SK-N-SH (cell line): Measurements from ENCODE around the gene NPAS3. TPM values are rescaled to one million over a fixed set of nuclear protein-coding genes. Genes with fewer than 3 reads are reported as not detected.

ENCODE experiments used
- CTCF ChIA-PET: fragments of 300-600, 350-600 bp; formaldehyde crosslinking; extraction: SDS; loops from one replicate; lab custom pipeline; 2021; lab: Yijun Ruan, JAX
- POLR2A ChIA-PET: fragments of 350-600 bp; sonication (Branson Sonifier 250); formaldehyde crosslinking; extraction: SDS; loops from one replicate; lab custom pipeline; 2020; ENCODE audit warnings: antibody characterized with exemption, inconsistent platforms; lab: Yijun Ruan, JAX
- DNase-seq: peaks from one replicate; pipeline ENCODE4 v3.0.0; 2012
- H2AFZ ChIP-seq: fragments of 200-600 bp; sonication (generic); 2 replicates; pipeline ENCODE4 v1.8.1; 2016; ENCODE audit warnings: antibody characterized with exemption, mild to moderate bottlenecking, low read depth
- H3F3A ChIP-seq: fragments of 200-600 bp; sonication (generic); replicated peaks from 2 replicates; pipeline ENCODE3; 2016; ENCODE audit warnings: antibody characterized with exemption, mild to moderate bottlenecking; ENCODE audit not compliant: insufficient read depth
- H3K27ac ChIP-seq, 2 experiments: fragments of 200-500 bp in 1 of 2; fragments of 200-600 bp in 1 of 2; sonication (Bioruptor generic) in 1 of 2; sonication (generic), shearing (Covaris generic) in 1 of 2; 2 replicates each; pipeline versions ENCODE4 v1.5.1 to v1.6.1; 2014 to 2016; ENCODE audit warnings: low read depth in 2 of 2, inconsistent platforms in 1 of 2, low read length in 1 of 2, mild to moderate bottlenecking in 1 of 2, mixed read lengths in 1 of 2
- H3K27me3 ChIP-seq: fragments of 200-600 bp; sonication (generic), shearing (Covaris generic); 2 replicates; pipeline ENCODE4 v1.6.1; 2016; ENCODE audit warnings: mixed run types; ENCODE audit not compliant: insufficient read depth
- H3K36me3 ChIP-seq, 2 experiments: fragments of 200-500 bp in 1 of 2; fragments of 200-600 bp in 1 of 2; sonication (Bioruptor generic) in 1 of 2; sonication (generic) in 1 of 2; replicated peaks in 1 of 2; 2 replicates each; pipeline versions ENCODE3 to v1.5.1; 2014 to 2016; ENCODE audit warnings: low read length in 1 of 2, mild to moderate bottlenecking in 1 of 2; ENCODE audit not compliant: insufficient read depth in 2 of 2, control insufficient read depth in 1 of 2
- H3K4me1 ChIP-seq, 2 experiments: fragments of 200-500 bp in 1 of 2; fragments of 200-600 bp in 1 of 2; sonication (Bioruptor generic) in 1 of 2; sonication (generic), shearing (Covaris generic) in 1 of 2; 2 replicates each; pipeline versions ENCODE4 v1.5.1 to v1.6.1; 2014 to 2016; ENCODE audit warnings: low read depth in 1 of 2, low read length in 1 of 2, mixed run types in 1 of 2; ENCODE audit not compliant: insufficient read depth in 2 of 2, control insufficient read depth in 1 of 2
- H3K4me2 ChIP-seq: fragments of 200-600 bp; sonication (generic), shearing (Covaris generic); 2 replicates; pipeline ENCODE4 v1.6.1; 2017; ENCODE audit warnings: mixed run types
- H3K4me3 ChIP-seq, 2 experiments: fragments of 200-500 bp in 1 of 2; fragments of 200-600 bp in 1 of 2; sonication (Bioruptor generic) in 1 of 2; sonication (generic), shearing (Covaris generic) in 1 of 2; 2 replicates each; pipeline versions ENCODE4 v1.5.1 to v1.8.1; 2014 to 2016; ENCODE audit warnings: low read depth in 2 of 2, inconsistent platforms in 1 of 2, low read length in 1 of 2, mild to moderate bottlenecking in 1 of 2, mixed read lengths in 1 of 2, moderate library complexity in 1 of 2
- H3K79me2 ChIP-seq: fragments of 200-600 bp; sonication (generic); 2 replicates; pipeline ENCODE4 v1.8.1; 2017; ENCODE audit warnings: mild to moderate bottlenecking; ENCODE audit not compliant: insufficient read depth
- H3K9ac ChIP-seq: fragments of 200-600 bp; sonication (generic); 2 replicates; pipeline ENCODE4 v1.6.1; 2017; ENCODE audit warnings: mixed run types
- H3K9me2 ChIP-seq: fragments of 200-600 bp; sonication (generic); 2 replicates; pipeline ENCODE4 v1.6.1; 2017; ENCODE audit warnings: mixed run types
- H3K9me3 ChIP-seq: fragments of 200-600 bp; sonication (generic); 2 replicates; pipeline ENCODE4 v1.6.1; 2017; ENCODE audit warnings: mixed run types, mild to moderate bottlenecking, moderate library complexity
- H4K20me1 ChIP-seq: fragments of 200-600 bp; sonication (generic); 2 replicates; pipeline ENCODE4 v1.6.1; 2017; ENCODE audit warnings: mild to moderate bottlenecking, mixed run types; ENCODE audit not compliant: insufficient read depth
- ELF1 ChIP-seq: IDR thresholded peaks from 2 replicates; pipeline ENCODE4 v1.4.0; 2012
- EZH2phosphoT487 ChIP-seq: fragments of 200-600 bp; sonication (generic); IDR thresholded peaks from 2 replicates; pipeline ENCODE4 v1.6.1; 2017; ENCODE audit warnings: low read depth, mixed run types, mild to moderate bottlenecking, antibody characterized with exemption, moderate library complexity, borderline replicate concordance
- FOXJ3 ChIP-seq: sonication (generic); formaldehyde crosslinking; IDR thresholded peaks from 2 replicates; pipeline ENCODE4 v1.5.1; 2020; ENCODE audit warnings: mild to moderate bottlenecking, missing genetic modification reagents
- FOXM1 ChIP-seq: IDR thresholded peaks from 2 replicates; pipeline ENCODE4 v1.4.0; 2012; ENCODE audit warnings: low read depth, mild to moderate bottlenecking
- GABPA ChIP-seq: IDR thresholded peaks from 2 replicates; pipeline ENCODE4 v1.4.0; 2012; ENCODE audit warnings: low read depth, mild to moderate bottlenecking
- GATA2 ChIP-seq: sonication (generic); formaldehyde crosslinking; IDR thresholded peaks from 2 replicates; pipeline ENCODE4 v1.5.0; 2020; ENCODE audit warnings: mild to moderate bottlenecking, missing genetic modification reagents
- MXI1 ChIP-seq: IDR thresholded peaks from 2 replicates; pipeline ENCODE4 v1.6.1; 2012; ENCODE audit warnings: mild to moderate bottlenecking, low read depth, low read length, improper control_type of control experiment
- NRF1 ChIP-seq: IDR thresholded peaks from 2 replicates; pipeline ENCODE4 v1.6.1; 2012; ENCODE audit warnings: low read depth, mild to moderate bottlenecking, low read length
- PBX3 ChIP-seq: IDR thresholded peaks from 2 replicates; pipeline ENCODE4; 2012
- POLR2AphosphoS5 ChIP-seq: IDR thresholded peaks from 2 replicates; pipeline ENCODE4 v1.6.1; 2012; ENCODE audit warnings: low read depth, low read length
- REST ChIP-seq: IDR thresholded peaks from 2 replicates; pipeline ENCODE4 v1.6.1; 2012; ENCODE audit warnings: mild to moderate bottlenecking, low read depth, low read length, moderate library complexity
- TCF12 ChIP-seq: IDR thresholded peaks from 2 replicates; pipeline ENCODE4 v1.4.0; 2012
- WGBS: methylation state at CpG from one replicate; pipeline ENCODE4 v1.1.6; 2017; ENCODE audit warnings: low lambda C conversion rate; 5-methylcytosine and 5-hydroxymethylcytosine counted together
- polyA plus RNA-seq, 3 experiments: library from polyadenylated mRNA; depleted of rRNA; stranded (reverse); fragments of >200 nt; gene quantifications; 2 replicates each; pipeline ENCODE4 v1.2.3, GENCODE V29; 2012

Gene NPAS3
- polyA plus RNA-seq, 1 of the 3 experiments (the other 2 are of a cell fraction), result 4.3 TPM

- TF ChIP-seq REST (peak; percentile 66; the same call in 1 of the 2 replicates), POLR2AphosphoS5 (no peak)
- TF ChIP-seq, all 33 proteins: peak for 4
Measured at GRCh38 chr14:33432407-33433023, 493.8 kb downstream of the NPAS3 start (continued).

GRCh38 chr14:33433396-33433795 lies 494.7 kb downstream of the NPAS3 start:
- H3K4me1 ChIP-seq, result peaks cover 0 to 7% of the 10 kb centered on the region in 2 experiments; a peak in 3 of 4 replicates
- H3K27me3 ChIP-seq, result no peaks in the 10 kb centered on the region
- H3K4me3 ChIP-seq, result no peak overlapping the region
- no peaks in the 10 kb centered on the region for H3F3A ChIP-seq
- DNase-seq, result no peak
- CTCF ChIA-PET, result interaction anchor here (0.6 to 3.1 kb wide), 10 partner anchors 13 to 856 kb away, joined by 3 to 13 read pairs (median 4); no protein-coding TSS in a partner anchor
- no peaks in the 10 kb centered on the region for H4K20me1 ChIP-seq
- H3K9me2 ChIP-seq, result no peaks in the 10 kb centered on the region
- WGBS, result 43% methylated on average over 1 of the region's 1 CpG
- no peak for TF ChIP-seq GATA2 (CRISPR knock-in tag)
- no peak for TF ChIP-seq ELF1
- TF ChIP-seq MXI1, result no peak
- TF ChIP-seq PBX3, result no peak
- TF ChIP-seq GABPA, result no peak
- no peak for TF ChIP-seq FOXJ3
- TF ChIP-seq FOXM1, result no peak
- TF ChIP-seq EZH2phosphoT487, result no peak
- no peak for TF ChIP-seq TCF12
- no peak for TF ChIP-seq NRF1
- TF ChIP-seq, all 33 proteins: peak for 0
- H3K9me3 ChIP-seq, result no peaks in the 10 kb centered on the region
- POLR2A ChIA-PET, result no interaction called here
- no peaks in the 10 kb centered on the region for H3K79me2 ChIP-seq
- no peak overlapping the region for H3K9ac ChIP-seq
- no peak overlapping the region for H3K27ac ChIP-seq
- no peak overlapping the region for H3K4me2 ChIP-seq
- H3K36me3 ChIP-seq, result no peaks in the 10 kb centered on the region
- H2AFZ ChIP-seq, result no peak overlapping the region
